Measurements from ENCODE around the gene MORN1.

Gene MORN1

GRCh38 chr1:2287649-2288048 is 103.7 kb downstream of the MORN1 start:
- no peak for DNase-seq

- no peak for DNase-seq
Measured at GRCh38 chr1:2286923-2287322, 104.4 kb downstream of the MORN1 start.

- no peak for DNase-seq
Measured at GRCh38 chr1:2284932-2285331, 106.4 kb downstream of the MORN1 start.

- no peak for DNase-seq
Measured at GRCh38 chr1:2283991-2284895, 107.1 kb downstream of the MORN1 start.

GRCh38 chr1:2283371-2283990 is 107.9 kb downstream of the MORN1 start:
- no peak for DNase-seq

GRCh38 chr1:2282556-2283270 is 108.6 kb downstream of the MORN1 start:
- no peak for DNase-seq

GRCh38 chr1:2279817-2280216 is 111.5 kb downstream of the MORN1 start:
- no peak for DNase-seq

- no peak for DNase-seq
Measured at GRCh38 chr1:2279210-2279639, 112.1 kb downstream of the MORN1 start.

GRCh38 chr1:2278591-2279209 is 112.7 kb downstream of the MORN1 start:
- no peak for DNase-seq

GRCh38 chr1:2277741-2278488 is 113.4 kb downstream of the MORN1 start:
- no peak for DNase-seq

- no peak for DNase-seq
Measured at GRCh38 chr1:2276803-2277580, 114.4 kb downstream of the MORN1 start.

GRCh38 chr1:2275796-2276536 is 115.4 kb downstream of the MORN1 start:
- DNase-seq, result peak in 2 of 3 experiments; percentile 28 to 68

- no peak for DNase-seq
Measured at GRCh38 chr1:2274929-2275475, 116.4 kb downstream of the MORN1 start.

GRCh38 chr1:2274231-2274928 is 117.0 kb downstream of the MORN1 start:
- DNase-seq, result no peak

GRCh38 chr1:2273401-2274090 is 117.8 kb downstream of the MORN1 start:
- no peak for DNase-seq

- DNase-seq, result no peak
Measured at GRCh38 chr1:2272686-2273400, 118.5 kb downstream of the MORN1 start.

GRCh38 chr1:2271841-2272655 is 119.3 kb downstream of the MORN1 start:
- no peak for DNase-seq
